ENCODE data around the gene KLF16.
A peak's percentile ranks its signal among the peaks of the same experiment; 100 is the strongest.

The KLF16 gene

GRCh38 chr19:1854039-1854541 lies 9.3 kb downstream of the KLF16 start:
- no peak for DNase-seq

- DNase-seq = peak; percentile 85
Measured at GRCh38 chr19:1853295-1854038, 9.9 kb downstream of the KLF16 start.

GRCh38 chr19:1852581-1853128 lies 10.7 kb downstream of the KLF16 start:
- DNase-seq = no peak

DNA sequence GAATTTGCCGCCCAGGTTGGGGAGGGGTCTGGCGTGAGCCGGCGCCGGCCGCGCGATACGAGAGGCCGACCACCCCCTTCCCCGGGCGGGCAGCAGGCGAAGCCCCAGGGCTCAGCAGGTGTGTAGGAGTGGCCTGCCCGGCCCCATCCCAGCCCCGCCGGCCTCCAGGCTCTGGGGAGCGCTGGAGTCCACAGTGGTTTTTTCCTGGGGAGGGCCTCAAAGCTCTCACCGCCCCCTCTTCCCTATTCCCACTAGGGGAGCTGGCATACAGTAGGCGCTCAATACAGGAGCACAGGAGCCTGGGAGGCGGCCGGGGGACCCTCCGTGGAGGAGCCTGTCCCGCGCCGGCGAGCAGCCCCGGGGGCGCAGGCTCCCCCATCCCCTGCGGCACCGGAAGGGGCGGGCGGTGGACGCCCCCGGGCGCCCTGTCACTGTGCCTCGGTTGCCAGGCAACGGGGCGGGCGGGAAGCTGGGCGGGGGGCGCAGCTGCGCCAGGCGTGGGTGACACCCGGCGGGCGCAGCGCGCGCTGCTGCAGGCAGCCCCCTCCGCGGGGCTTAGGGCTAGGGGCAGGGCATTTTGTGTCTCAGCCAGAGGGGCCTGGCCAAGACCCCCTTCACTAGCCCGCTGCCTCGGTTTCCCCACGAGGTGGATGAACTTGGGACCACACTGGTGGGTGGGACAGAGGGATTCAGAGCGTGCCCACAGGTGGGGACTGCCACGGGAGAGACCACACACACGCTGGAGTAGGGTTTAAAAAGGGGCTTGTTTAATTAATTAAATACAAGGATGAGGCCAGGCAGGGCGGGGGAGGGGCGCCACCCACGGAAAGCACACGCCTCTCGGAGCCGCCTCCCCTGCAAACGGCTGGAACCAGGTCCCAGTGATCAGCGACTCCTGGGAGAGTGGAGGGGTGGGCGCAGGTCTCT lies 11.5 kb downstream of the KLF16 start:
- DNase-seq = peak; percentile 68

GRCh38 chr19:1850809-1851653 lies 12.3 kb downstream of the KLF16 start:
- DNase-seq = no peak

GRCh38 chr19:1849886-1850398 lies 13.4 kb downstream of the KLF16 start:
- no peak for DNase-seq

DNA sequence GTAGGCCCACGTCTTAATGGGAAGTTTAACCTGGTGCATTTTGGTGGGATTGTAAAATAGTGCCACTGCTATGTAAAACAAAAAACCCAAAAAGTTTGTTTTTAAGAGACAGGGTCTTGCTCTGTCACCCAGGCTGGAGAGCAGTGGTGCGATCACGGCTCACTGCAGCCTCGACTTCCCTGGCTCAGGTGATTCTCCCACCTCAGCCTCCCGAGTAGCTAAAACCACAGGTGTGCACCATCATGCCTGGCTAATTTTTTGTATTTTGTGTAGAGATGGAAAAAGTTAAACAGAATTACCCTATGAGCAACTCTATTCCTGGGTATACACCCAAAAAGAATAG lies 14.3 kb downstream of the KLF16 start:
- DNase-seq = no peak

- peak; percentile 98 for DNase-seq
Measured at GRCh38 chr19:1848399-1849131, 14.8 kb downstream of the KLF16 start, which contains the start of gene REXO1. TSS of gene REXO1 (minus strand) at chr19:1848483. CDS start at chr19:1848358, 125 bp downstream.

GRCh38 chr19:1847684-1848398 lies 15.5 kb downstream of the KLF16 start:
- no peak for DNase-seq

DNA sequence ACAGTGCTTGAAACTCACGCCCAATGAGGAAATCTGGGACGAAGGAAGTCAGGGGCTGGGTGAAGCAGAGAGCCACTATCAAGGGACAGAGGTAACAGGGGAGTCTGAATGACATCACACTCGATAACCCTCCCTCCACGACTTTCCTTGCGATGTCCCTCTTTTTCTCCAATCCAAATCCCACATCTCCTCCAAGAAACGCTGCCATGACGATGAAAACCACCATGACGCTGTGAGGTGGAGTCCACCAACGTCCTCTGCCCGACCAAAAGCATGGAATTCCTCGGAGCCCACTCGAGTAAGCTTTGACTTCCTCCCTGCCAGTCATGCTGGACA lies 16.1 kb downstream of the KLF16 start:
- DNase-seq = no peak

DNA sequence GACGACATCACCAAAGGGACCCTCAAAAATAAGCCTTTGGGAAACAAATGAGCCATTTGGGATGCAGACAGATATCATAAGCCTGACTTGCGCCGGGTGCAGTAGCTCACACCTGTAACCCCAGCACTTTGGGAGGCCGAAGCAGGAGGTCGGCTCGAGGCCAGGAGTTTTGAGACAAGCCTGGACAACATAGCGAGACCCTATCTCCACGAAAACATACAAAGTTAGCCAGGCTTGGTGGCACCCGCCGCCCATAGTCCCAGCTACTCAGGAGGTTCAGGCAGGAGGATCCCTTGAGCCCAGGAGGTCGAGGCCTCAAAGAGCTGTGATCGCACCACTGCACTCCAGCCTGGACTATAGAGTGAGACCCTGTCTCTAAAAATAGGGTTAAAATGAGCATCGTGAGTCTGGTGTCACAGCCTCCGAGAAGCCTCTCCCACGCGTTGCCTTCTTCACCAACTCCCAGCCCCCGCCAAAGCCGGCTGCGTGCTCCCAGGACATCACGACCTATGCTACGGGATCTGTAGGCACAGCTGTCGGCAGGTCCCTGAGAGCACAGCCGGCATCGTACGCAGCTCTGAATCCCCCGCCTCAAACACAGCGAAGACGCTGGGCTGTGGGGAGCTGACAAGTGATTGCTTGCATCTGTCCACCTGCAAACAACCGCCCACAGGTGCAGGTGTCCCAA lies 16.7 kb downstream of the KLF16 start:
- no peak for DNase-seq

- DNase-seq = no peak
Measured at GRCh38 chr19:1845642-1846041, 17.7 kb downstream of the KLF16 start.

GRCh38 chr19:1845125-1845515 lies 18.3 kb downstream of the KLF16 start:
- DNase-seq = no peak

GRCh38 chr19:1844513-1845124 lies 18.8 kb downstream of the KLF16 start:
- no peak for DNase-seq

- no peak for DNase-seq
Measured at GRCh38 chr19:1843646-1844394, 19.6 kb downstream of the KLF16 start.

GRCh38 chr19:1843116-1843515 lies 20.3 kb downstream of the KLF16 start:
- no peak for DNase-seq

GRCh38 chr19:1841209-1841924 lies 22.0 kb downstream of the KLF16 start:
- no peak for DNase-seq

- DNase-seq = no peak
Measured at GRCh38 chr19:1840541-1841115, 22.8 kb downstream of the KLF16 start.

Measured in CD4-positive, alpha-beta T cell treated with Interleukin-17A for 1 hour (primary cell).